ENCODE data around the gene CKS2. TPM values are rescaled to one million over a fixed set of nuclear protein-coding genes. Genes with fewer than 3 reads are reported as not detected.

The CKS2 gene
- total and polyA plus RNA-seq, 2 donors from 2014 or later = 7.0 to 72.8 TPM

- Histone ChIP-seq H3K27me3 (ENCODE audit: control insufficient read depth, insufficient read depth, low read length) (no peaks in the 10 kb centered on the region), H3K9me3 (ENCODE audit: control insufficient read depth in 2 of 3, insufficient read depth in 1 of 3, low read length in 3 of 3) (no peaks in the 10 kb centered on the region), H3K36me3 (ENCODE audit: control insufficient read depth in 2 of 3, insufficient read depth in 3 of 3, low read length in 3 of 3) (peaks cover 0 to 8% (median under 1%) of the 10 kb centered on the region in 3 donors), H3K4me3 (ENCODE audit: low read length in 3 of 3) (peak overlapping the region in 2 of 3 donors; percentile 14 to 77), H3K27ac (ENCODE audit: low read depth in 2 of 2, low read length in 2 of 2) (no peak overlapping the region), H3K4me1 (ENCODE audit: control insufficient read depth in 2 of 3, insufficient read depth in 2 of 3, low read depth in 1 of 3, low read length in 3 of 3) (peaks cover 3 to 4% (median 4%) of the 10 kb centered on the region in 3 donors), H3K9ac (ENCODE audit: low read length in 3 of 3) (peak overlapping the region in 1 of 3 donors; percentile 4)
- DNase-seq (no peak), FAIRE-seq (no peak)
- TF ChIP-seq CTCF (IDR thresholded peaks at IDR 0.05; ENCODE audit: borderline replicate concordance, extremely low read depth, insufficient read depth) = no peak
- intact Hi-C loops (cut with DNase I) = no loop called here
Observed at GRCh38 chr9:89317282-89317681, 6.3 kb downstream of the CKS2 start.

- Histone ChIP-seq H3K27ac (ENCODE audit: low read depth in 2 of 2, low read length in 2 of 2) (peak within 1 kb of the TSS; percentile 98 to 99), H3K9me3 (ENCODE audit: control insufficient read depth in 2 of 3, insufficient read depth in 1 of 3, low read length in 3 of 3) (no peaks in the 10 kb centered on the region), H3K27me3 (ENCODE audit: control insufficient read depth, insufficient read depth, low read length) (no peaks in the 10 kb centered on the region), H3K4me1 (ENCODE audit: control insufficient read depth in 2 of 3, insufficient read depth in 2 of 3, low read depth in 1 of 3, low read length in 3 of 3) (peaks cover 3 to 14% (median 10%) of the 10 kb centered on the region in 3 donors), H3K4me3 (ENCODE audit: low read length in 3 of 3) (peak within 1 kb of the TSS; percentile 65 to 89 (median 77)), H3K9ac (ENCODE audit: low read length in 3 of 3) (peak within 1 kb of the TSS; percentile 66 to 90 (median 81)), H3K36me3 (ENCODE audit: control insufficient read depth in 2 of 3, insufficient read depth in 3 of 3, low read length in 3 of 3) (peaks cover 0 to 8% (median 3%) of the 10 kb centered on the region in 3 donors)
- intact Hi-C loops (cut with DNase I) = no loop called here
- TF ChIP-seq CTCF (IDR thresholded peaks at IDR 0.05; ENCODE audit: borderline replicate concordance, extremely low read depth, insufficient read depth) = peak; percentile 68
- DNase-seq = peak; percentile 96 to 99 (median 98)
- no peak for FAIRE-seq
Observed at GRCh38 chr9:89318123-89319014, 7.4 kb downstream of the CKS2 start, which contains the start of gene SECISBP2. Gene SECISBP2 (plus strand): TSS chr9:89318500. CDS start chr9:89318577, 77 bp downstream.

GRCh38 chr9:89319015-89319905 is 8.3 kb downstream of the CKS2 start:
- peak overlapping the region; percentile 63 to 77 (median 77) for H3K4me3 ChIP-seq (ENCODE audit: low read length in 3 of 3)
- peaks cover 0 to 8% (median 3%) of the 10 kb centered on the region in 3 donors for H3K36me3 ChIP-seq (ENCODE audit: control insufficient read depth in 2 of 3, insufficient read depth in 3 of 3, low read length in 3 of 3)
- TF ChIP-seq CTCF (IDR thresholded peaks at IDR 0.05; ENCODE audit: borderline replicate concordance, extremely low read depth, insufficient read depth) = no peak
- no peaks in the 10 kb centered on the region for H3K9me3 ChIP-seq (ENCODE audit: control insufficient read depth in 2 of 3, insufficient read depth in 1 of 3, low read length in 3 of 3)
- no peaks in the 10 kb centered on the region for H3K27me3 ChIP-seq (ENCODE audit: control insufficient read depth, insufficient read depth, low read length)
- peak in 3 of 5 donors; percentile 41 to 55 (median 49) for DNase-seq
- FAIRE-seq = peak; percentile 57
- intact Hi-C loops (cut with DNase I) = no loop called here
- H3K9ac ChIP-seq (ENCODE audit: low read length in 3 of 3) = peak overlapping the region; percentile 18 to 90 (median 81)
- H3K4me1 ChIP-seq (ENCODE audit: control insufficient read depth in 2 of 3, insufficient read depth in 2 of 3, low read depth in 1 of 3, low read length in 3 of 3) = peaks cover 3 to 16% (median 13%) of the 10 kb centered on the region in 3 donors
- peak overlapping the region; percentile 98 to 99 for H3K27ac ChIP-seq (ENCODE audit: low read depth in 2 of 2, low read length in 2 of 2)

Data from kidney (tissue), 14 donors.